HEK293T (cell line): ENCODE results near the gene U2AF2.

ENCODE experiments used
- CTBP1 ChIP-seq: fragments of 450-650 bp; IDR thresholded peaks from 2 replicates; pipeline ENCODE4 v1.6.1; 2016; ENCODE audit warnings: borderline replicate concordance
- ELF4 ChIP-seq: fragments of 450-650 bp; IDR thresholded peaks from 2 replicates; pipeline ENCODE4 v1.6.1; 2017; ENCODE audit warnings: antibody characterized with exemption
- FOXK2 ChIP-seq: fragments of 450-650 bp; IDR thresholded peaks from 2 replicates; pipeline ENCODE4 v1.6.1; 2016; ENCODE audit warnings: mild to moderate bottlenecking
- TF ChIP-seq, protein P1 (sequence below): fragments of 450-650 bp; IDR thresholded peaks from 2 replicates; pipeline ENCODE4 v1.6.1; 2016

DNA sequence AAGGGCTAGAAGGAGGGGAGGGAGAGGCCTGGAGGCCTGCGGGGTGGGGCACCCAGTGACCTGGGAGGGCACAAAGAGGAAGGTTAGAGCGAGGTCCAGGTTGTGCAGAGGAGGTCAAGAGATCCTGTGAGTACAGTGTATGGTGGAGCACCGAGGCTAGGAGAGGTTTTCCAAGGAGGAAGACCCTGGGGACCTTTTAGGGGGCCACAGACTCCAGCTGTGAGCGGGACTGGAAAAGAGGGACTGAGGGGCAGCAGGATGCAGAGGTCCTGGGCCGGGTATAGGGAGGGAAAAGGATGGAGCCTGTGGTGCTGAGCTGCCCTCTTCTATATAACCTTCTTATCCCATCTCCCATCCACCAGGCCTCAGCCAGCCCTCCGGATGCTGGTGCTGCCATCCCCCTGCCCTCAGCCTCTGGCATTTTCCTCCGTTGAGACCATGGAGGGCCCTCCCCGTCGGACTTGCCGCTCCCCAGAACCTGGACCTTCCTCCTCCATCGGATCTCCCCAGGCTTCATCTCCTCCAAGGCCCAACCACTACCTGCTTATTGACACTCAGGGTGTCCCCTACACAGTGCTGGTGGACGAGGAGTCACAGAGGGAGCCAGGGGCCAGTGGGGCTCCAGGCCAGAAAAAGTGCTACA lies 10.5 kb upstream of the U2AF2 start:
- TF ChIP-seq ELF4 (no peak), CTBP1 (no peak), FOXK2 (no peak)
- TF ChIP-seq, protein P1, sequence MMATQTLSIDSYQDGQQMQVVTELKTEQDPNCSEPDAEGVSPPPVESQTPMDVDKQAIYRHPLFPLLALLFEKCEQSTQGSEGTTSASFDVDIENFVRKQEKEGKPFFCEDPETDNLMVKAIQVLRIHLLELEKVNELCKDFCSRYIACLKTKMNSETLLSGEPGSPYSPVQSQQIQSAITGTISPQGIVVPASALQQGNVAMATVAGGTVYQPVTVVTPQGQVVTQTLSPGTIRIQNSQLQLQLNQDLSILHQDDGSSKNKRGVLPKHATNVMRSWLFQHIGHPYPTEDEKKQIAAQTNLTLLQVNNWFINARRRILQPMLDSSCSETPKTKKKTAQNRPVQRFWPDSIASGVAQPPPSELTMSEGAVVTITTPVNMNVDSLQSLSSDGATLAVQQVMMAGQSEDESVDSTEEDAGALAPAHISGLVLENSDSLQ = no peak
